IMR-90 (cell line): ENCODE measurements around the gene CDHR2. TPM values are rescaled to one million over a fixed set of nuclear protein-coding genes. Genes with fewer than 3 reads are reported as not detected.

Experiments
- ATAC-seq: fragments of 200-7000 bp; cut with Tn5 transposase; 2 replicates; pipeline ENCODE4 v1.9.1; 2020; ENCODE audit warnings: low read depth, mild to moderate bottlenecking, moderate library complexity
- BruUV-seq: library from RNA; stranded (reverse); fragments of 400-500 nt; replicated peaks from 2 replicates; lab custom pipeline; 2021; lab: Mats Ljungman, UMichigan
- CTCF ChIA-PET: fragments of 300-600 bp; formaldehyde crosslinking; extraction: SDS; loops from one replicate; lab custom pipeline; 2021; ENCODE audit warnings: antibody characterized with exemption; lab: Yijun Ruan, JAX
- POLR2A ChIA-PET: fragments of 300-600 bp; sonication (Branson Sonifier 250); formaldehyde crosslinking; loops from one replicate; lab custom pipeline; 2022; ENCODE audit warnings: antibody characterized with exemption; ENCODE audit not compliant: unreplicated experiment; lab: Charles Lee
- DNase-seq: peaks from one replicate; pipeline ENCODE4 v3.0.0; 2013
- H2AFZ ChIP-seq: replicated peaks from 2 replicates; pipeline ENCODE3; 2013; ENCODE audit warnings: low read length, mild to moderate bottlenecking; ENCODE audit not compliant: poor library complexity
- H2AK5ac ChIP-seq: 2 replicates; pipeline ENCODE4 v1.6.1; 2013; ENCODE audit warnings: low read depth, low read length, inconsistent platforms
- H2AK9ac ChIP-seq: replicated peaks from 2 replicates; pipeline ENCODE3; 2013; ENCODE audit warnings: mild to moderate bottlenecking, low read depth, low read length, moderate library complexity; ENCODE audit not compliant: poor library complexity
- H2BK120ac ChIP-seq: 2 replicates; pipeline ENCODE4 v1.6.1; 2013; ENCODE audit warnings: low read depth, low read length, inconsistent platforms
- H2BK15ac ChIP-seq: 3 replicates; pipeline ENCODE4 v1.6.1; 2013; ENCODE audit warnings: low read depth, low read length, inconsistent platforms
- H2BK20ac ChIP-seq: 2 replicates; pipeline ENCODE4 v1.6.1; 2013; ENCODE audit warnings: low read depth, mild to moderate bottlenecking, inconsistent platforms, low read length, moderate library complexity
- H2BK5ac ChIP-seq: 2 replicates; pipeline ENCODE4 v1.6.1; 2013; ENCODE audit warnings: mild to moderate bottlenecking, low read depth, low read length, inconsistent platforms; ENCODE audit not compliant: poor library complexity, severe bottlenecking
- H3K14ac ChIP-seq: replicated peaks from 2 replicates; pipeline ENCODE4 v1.6.1; 2013; ENCODE audit warnings: low read depth, low read length, inconsistent platforms
- H3K18ac ChIP-seq: 2 replicates; pipeline ENCODE4 v1.6.1; 2013; ENCODE audit warnings: low read depth, low read length, control low read depth
- H3K23ac ChIP-seq: 2 replicates; pipeline ENCODE4 v1.6.1; 2013; ENCODE audit warnings: low read depth, low read length, inconsistent platforms
- H3K27ac ChIP-seq: 2 replicates; pipeline ENCODE4 v1.5.1; 2013; ENCODE audit warnings: mild to moderate bottlenecking, control low read depth, low read length; ENCODE audit not compliant: insufficient read depth
- H3K27me3 ChIP-seq: 2 replicates; pipeline ENCODE4 v1.6.1; 2013; ENCODE audit warnings: low read length; ENCODE audit not compliant: control insufficient read depth, insufficient read depth
- H3K36me3 ChIP-seq: 2 replicates; pipeline ENCODE4 v1.6.1; 2013; ENCODE audit warnings: low read length, mixed read lengths; ENCODE audit not compliant: control insufficient read depth, insufficient read depth
- H3K4ac ChIP-seq: 2 replicates; pipeline ENCODE4 v1.6.1; 2013; ENCODE audit warnings: low read depth, low read length, inconsistent platforms
- H3K4me1 ChIP-seq: 2 replicates; pipeline ENCODE4 v1.6.1; 2013; ENCODE audit warnings: low read length, mixed read lengths; ENCODE audit not compliant: control insufficient read depth, insufficient read depth
- H3K4me2 ChIP-seq: 2 replicates; pipeline ENCODE4 v1.6.1; 2013; ENCODE audit warnings: low read depth, mild to moderate bottlenecking, control low read depth, low read length, moderate library complexity
- H3K4me3 ChIP-seq: 2 replicates; pipeline ENCODE4 v1.5.1; 2013; ENCODE audit warnings: low read depth, mild to moderate bottlenecking, control low read depth, low read length, moderate library complexity; ENCODE audit not compliant: insufficient read depth
- H3K56ac ChIP-seq: 2 replicates; pipeline ENCODE4 v1.6.1; 2013; ENCODE audit warnings: low read length, inconsistent platforms; ENCODE audit not compliant: insufficient read depth; ENCODE audit errors: extremely low read depth
- H3K79me1 ChIP-seq, 2 experiments: 2 replicates each; pipeline ENCODE4 v1.6.1; 2013; ENCODE audit warnings: low read length in 2 of 2, inconsistent platforms in 1 of 2, low read depth in 1 of 2
- H3K9ac ChIP-seq: 2 replicates; pipeline ENCODE4 v1.6.1; 2013; ENCODE audit warnings: low read depth, low read length, control low read depth
- H3K9me1 ChIP-seq: 2 replicates; pipeline ENCODE4 v1.6.1; 2013; ENCODE audit warnings: low read length, inconsistent platforms; ENCODE audit not compliant: insufficient read depth
- H3K9me3 ChIP-seq: 2 replicates; pipeline ENCODE4 v1.6.1; 2013; ENCODE audit warnings: low read length; ENCODE audit not compliant: control insufficient read depth, insufficient read depth
- H4K20me1 ChIP-seq: 2 replicates; pipeline ENCODE4 v1.6.1; 2013; ENCODE audit warnings: low read length, inconsistent platforms; ENCODE audit not compliant: insufficient read depth
- H4K5ac ChIP-seq: 2 replicates; pipeline ENCODE4 v1.6.1; 2013; ENCODE audit warnings: mild to moderate bottlenecking, low read depth, low read length, control low read depth
- H4K8ac ChIP-seq, 2 experiments: 2 replicates each; pipeline ENCODE4 v1.6.1; 2013; ENCODE audit warnings: low read depth in 2 of 2, low read length in 2 of 2, control low read depth in 1 of 2, inconsistent platforms in 1 of 2
- H4K91ac ChIP-seq: 2 replicates; pipeline ENCODE4 v1.6.1; 2013; ENCODE audit warnings: low read depth, low read length, inconsistent platforms; ENCODE audit not compliant: insufficient read depth
- FOS ChIP-seq: fragments of 150-350 bp; IDR thresholded peaks from 2 replicates; pipeline ENCODE4 v1.6.1; 2016; ENCODE audit warnings: low read depth, low read length
- MAFK ChIP-seq: IDR thresholded peaks from 2 replicates; pipeline ENCODE4 v1.6.1; 2012; ENCODE audit warnings: low read depth, low read length, improper control_type of control experiment
- MAZ ChIP-seq: IDR thresholded peaks from 2 replicates; pipeline ENCODE4 v1.6.1; 2012; ENCODE audit warnings: low read depth, mild to moderate bottlenecking, low read length, improper control_type of control experiment, moderate library complexity, borderline replicate concordance
- MXI1 ChIP-seq: IDR thresholded peaks from 2 replicates; pipeline ENCODE4 v1.6.1; 2012; ENCODE audit warnings: low read depth, mild to moderate bottlenecking, low read length, moderate library complexity, borderline replicate concordance
- RFX5 ChIP-seq: IDR thresholded peaks from 2 replicates; pipeline ENCODE4 v1.8.0; 2012; ENCODE audit warnings: low read depth, mild to moderate bottlenecking, low read length, moderate library complexity
- SMC3 ChIP-seq: fragments of 150-350 bp; IDR thresholded peaks from 2 replicates; pipeline ENCODE4 v1.6.1; 2016; ENCODE audit warnings: low read depth, mild to moderate bottlenecking, antibody characterized with exemption, low read length, moderate library complexity
- USF2 ChIP-seq: fragments of 150-350 bp; IDR thresholded peaks from 2 replicates; pipeline ENCODE4 v1.6.1; 2017; ENCODE audit warnings: mild to moderate bottlenecking, antibody characterized with exemption, low read length, low read depth
- WGBS, 2 experiments: methylation state at CpG; one replicate each; pipeline versions ENCODE4 v1.1.5 to v1.1.7; 2013; ENCODE audit warnings: missing lambda C conversion rate in 2 of 2; ENCODE audit not compliant: insufficient read length in 1 of 2; ENCODE audit errors: extremely low coverage in 2 of 2; 5-methylcytosine and 5-hydroxymethylcytosine counted together
- dilution Hi-C: fragments of 300-500 bp; cut with HindIII; formaldehyde crosslinking; loops from one replicate; pipeline ENCODE4 v1.14.3; 2018; ENCODE audit warnings: low sequenced_read_pairs; ENCODE audit not compliant: unreplicated experiment
- in situ Hi-C: fragments of 300-500 bp; cut with MboI; formaldehyde crosslinking; loops from 3 replicates; pipeline ENCODE4 v1.14.3; 2019; ENCODE audit warnings: low sequenced_read_pairs, inconsistent platforms, mixed read lengths
- intact Hi-C: fragments of 100-400 bp; cut with micrococcal nuclease; formaldehyde crosslinking; loops from 2 replicates; pipeline ENCODE4 v1.10.0; 2022
- polyA plus RNA-seq, 3 experiments: library from polyadenylated mRNA; depleted of rRNA; stranded (reverse); fragments of >200 nt; gene quantifications; 2 replicates each; pipeline ENCODE4 v1.2.3, GENCODE V29; 2012; ENCODE audit warnings: low replicate concordance in 1 of 3
- total RNA-seq: library from RNA; depleted of rRNA; stranded (reverse); fragments of >200 nt; gene quantifications from 2 replicates; pipeline ENCODE4 v1.2.3, GENCODE V29; 2012

Gene CDHR2
- total and polyA plus RNA-seq, 2 of the 4 experiments (the other 2 are of a cell fraction) = not detected

- no TSS peak for BruUV-seq
- 0% methylated on average over 5 of the region's 32 CpGs; no CpG with 5 or more reads in 1 of the 2 experiments for WGBS, 2 experiments
Measured at GRCh38 chr5:176620333-176620981, 71.3 kb downstream of the CDHR2 start.

More at GRCh38 chr5:176620333-176620981, 71.3 kb downstream of the CDHR2 start:
- intact Hi-C loops (no loop called here), dilution Hi-C loops (no loop called here), in situ Hi-C loops (loop anchor here (10.0 kb wide), 1 partner anchor 46 kb away; no protein-coding TSS in a partner anchor)
- Histone ChIP-seq H3K79me1 (no peaks in the 10 kb centered on the region), H2AK9ac (no peak overlapping the region), H3K4ac (no peak overlapping the region), H2BK20ac (no peak overlapping the region), H4K91ac (no peak overlapping the region), H2BK120ac (0 out of 2 replicates have a peak overlapping the region, but pooled peaks have one; percentile 8), H3K9me3 (no peaks in the 10 kb centered on the region), H3K27me3 (peaks cover 40% of the 10 kb centered on the region), H3K4me2 (peak overlapping the region; percentile 70), H2BK15ac (no peak overlapping the region), H4K8ac (no peak overlapping the region), H3K9ac (no peak overlapping the region), H3K14ac (no peak overlapping the region), H3K27ac (no peak overlapping the region), H2AFZ (peak overlapping the region; percentile 90), H2BK5ac (no peak overlapping the region), H3K23ac (no peak overlapping the region), H3K4me1 (peaks cover 17% of the 10 kb centered on the region), H3K9me1 (peaks cover 2% of the 10 kb centered on the region; the same call in 1 of the 2 replicates), H2AK5ac (no peak overlapping the region), H3K18ac (no peak overlapping the region), H4K20me1 (no peaks in the 10 kb centered on the region), H3K4me3 (peak overlapping the region; percentile 7), H3K56ac (no peak overlapping the region), H3K36me3 (no peaks in the 10 kb centered on the region), H4K5ac (no peak overlapping the region)
- ATAC-seq (peak; percentile 24), DNase-seq (no peak)
- CTCF ChIA-PET = interaction anchor here (1.4 kb wide), 1 partner anchor 47 kb away, joined by 7 read pairs; no protein-coding TSS in a partner anchor
- POLR2A ChIA-PET = no interaction called here
- no peak for TF ChIP-seq FOS
- TF ChIP-seq USF2 = no peak
- no peak for TF ChIP-seq MAFK
- no peak for TF ChIP-seq SMC3
- no peak for TF ChIP-seq MXI1
- no peak for TF ChIP-seq RFX5
- TF ChIP-seq MAZ = no peak
